Activated CD4-positive, alpha-beta T cell treated with anti-CD3 and anti-CD28 coated beads for 36 hours (primary cell): ENCODE results near the gene GPR108. TPM values are rescaled to one million over a fixed set of nuclear protein-coding genes. Genes with fewer than 3 reads are reported as not detected.

Experiments
- ATAC-seq: fragments of 200-7000 bp; cut with Tn5 transposase; one replicate; pipeline ENCODE4 v1.10.0; 2021; ENCODE audit warnings: mild to moderate bottlenecking, moderate library complexity
- CTCF ChIA-PET: fragments of 350-600 bp; sonication (Branson Sonifier 250); formaldehyde crosslinking; loops from one replicate; lab custom pipeline; 2021; ENCODE audit warnings: antibody characterized with exemption; lab: Charles Lee
- POLR2A ChIA-PET: fragments of 350-600 bp; sonication (Branson Sonifier 250); formaldehyde crosslinking; loops from one replicate; lab custom pipeline; 2021; ENCODE audit warnings: antibody characterized with exemption, inconsistent platforms; lab: Charles Lee
- DNase-seq: peaks from one replicate; pipeline ENCODE4 v3.0.0-alpha.2; 2020
- H3K27ac Mint-ChIP-seq: one replicate; pipeline ENCODE4 v1.8.0; 2021; ENCODE audit warnings: mixed read lengths
- H3K27me3 Mint-ChIP-seq: one replicate; pipeline ENCODE4 v1.8.0; 2021; ENCODE audit warnings: mixed read lengths
- H3K36me3 Mint-ChIP-seq: one replicate; pipeline ENCODE4 v1.8.0; 2021; ENCODE audit warnings: low read depth, mixed read lengths
- H3K4me1 Mint-ChIP-seq: one replicate; pipeline ENCODE4 v1.8.0; 2021; ENCODE audit warnings: mixed read lengths
- H3K4me3 Mint-ChIP-seq: one replicate; pipeline ENCODE4 v1.8.0; 2021; ENCODE audit warnings: mild to moderate bottlenecking, moderate library complexity, mixed read lengths
- H3K9me3 Mint-ChIP-seq: one replicate; pipeline ENCODE4 v1.8.0; 2021; ENCODE audit warnings: low read depth, mixed read lengths
- intact Hi-C, 2 experiments: fragments of 100-400 bp; cut with DNase I in 1 of 2; cut with micrococcal nuclease in 1 of 2; formaldehyde crosslinking; loops; one replicate each; pipeline versions ENCODE4 v1.14.2 to v1.15.1; 2022 to 2024; cut with DNase I, micrococcal nuclease
- total RNA-seq, 2 experiments: library from RNA; stranded (reverse); gene quantifications; one replicate each; pipeline ENCODE4 v1.2.3, GENCODE V29; 2021

GPR108 gene
- total RNA-seq, 2 experiments from 2014 or later = 58.8 to 59.9 TPM

GRCh38 chr19:6719992-6720368 is 17.4 kb downstream of the GPR108 start:
- Mint-ChIP-seq H3K4me1 (peaks cover 15% of the 10 kb centered on the region), H3K27me3 (peaks cover 8% of the 10 kb centered on the region), H3K4me3 (no peak overlapping the region), H3K36me3 (peaks cover 2% of the 10 kb centered on the region), H3K9me3 (peaks cover 3% of the 10 kb centered on the region), H3K27ac (no peak overlapping the region)
- ATAC-seq (no peak), DNase-seq (no peak)
- ChIA-PET CTCF (interaction anchor here (0.7 to 1.4 kb wide), 2 partner anchors 93 to 144 kb away, joined by 3 read pairs; no protein-coding TSS in a partner anchor), POLR2A (no interaction called here)
- intact Hi-C loops = loop anchor here (1.0 to 5.0 kb wide), 3 partner anchors 17 to 109 kb away; partner anchors contain the start of gene GPR108 (in 1 of the 2)

DNA sequence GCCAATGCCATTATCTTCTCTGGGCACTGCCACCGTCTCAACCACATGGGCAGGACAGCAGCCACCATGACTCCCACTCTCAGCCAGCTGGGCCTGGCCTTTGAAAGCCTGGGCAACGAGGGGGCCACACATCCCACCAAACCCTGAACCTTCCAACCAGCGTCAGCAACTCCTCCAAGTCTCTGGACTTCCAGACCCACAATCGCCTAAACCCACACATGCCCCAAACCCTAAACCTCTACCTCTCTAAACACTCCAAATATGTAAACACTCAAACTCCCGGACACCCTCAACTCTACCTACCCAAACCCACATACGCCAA is 17.9 kb downstream of the GPR108 start:
- H3K36me3 Mint-ChIP-seq = peaks cover 2% of the 10 kb centered on the region
- ATAC-seq = no peak
- H3K27me3 Mint-ChIP-seq = peaks cover 8% of the 10 kb centered on the region

DNA sequence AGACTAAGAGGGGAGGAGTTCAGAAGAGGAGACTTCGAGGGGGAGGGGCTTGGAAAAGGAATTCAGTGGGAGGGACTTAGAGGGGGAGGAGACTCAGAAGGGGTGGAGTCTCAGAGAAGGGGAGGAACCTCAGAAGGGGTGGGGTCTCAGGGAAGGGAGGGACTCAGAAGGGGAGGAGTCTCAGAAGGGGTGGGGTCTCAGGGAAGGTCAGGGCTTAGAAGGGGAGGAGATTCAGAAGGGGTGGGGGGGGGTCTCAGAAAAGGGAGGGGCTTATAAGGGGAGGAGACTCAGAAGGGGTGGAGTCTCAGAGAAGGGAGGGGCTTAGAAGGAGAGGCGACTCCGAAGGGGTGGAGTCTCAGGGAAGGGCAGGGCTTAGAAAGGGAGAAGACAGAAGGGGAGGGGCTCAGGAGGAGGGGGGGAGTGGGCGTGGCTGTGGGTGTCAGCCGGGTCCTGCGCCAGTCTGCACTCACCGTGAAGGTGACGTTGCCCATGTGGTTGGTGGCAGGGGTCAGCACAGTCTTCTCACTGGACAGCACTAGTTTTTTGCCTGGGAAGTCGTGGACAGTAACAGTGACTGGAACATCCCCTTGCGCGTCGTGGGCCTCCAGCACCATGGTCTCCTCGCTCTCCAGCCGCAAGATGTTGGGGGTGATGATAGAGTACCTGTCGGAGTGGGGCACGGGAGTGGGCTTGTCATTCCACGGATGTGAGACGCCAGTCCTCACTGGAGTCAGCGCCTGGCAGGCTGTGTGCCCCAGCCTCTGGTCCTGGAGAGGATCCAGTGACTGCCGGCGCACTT is 18.4 kb downstream of the GPR108 start:
- no peak overlapping the region for H3K27ac Mint-ChIP-seq
- ChIA-PET POLR2A (no interaction called here), CTCF (interaction anchor here (0.7 kb wide), 1 partner anchor 103 kb away, joined by 3 read pairs; no protein-coding TSS in a partner anchor)
- intact Hi-C loops = loop anchor here (1.0 to 5.0 kb wide), 6 partner anchors 18 to 110 kb away; partner anchors contain the start of genes GPR108 (in 2 of the 2) and SH2D3A (in 1 of the 2)
- H3K9me3 Mint-ChIP-seq = peaks cover 3% of the 10 kb centered on the region
- H3K4me3 Mint-ChIP-seq = no peak overlapping the region
- ATAC-seq (peak; percentile 82), DNase-seq (peak; percentile 59)
- peaks cover 8% of the 10 kb centered on the region for H3K27me3 Mint-ChIP-seq
- peaks cover 15% of the 10 kb centered on the region for H3K4me1 Mint-ChIP-seq
- H3K36me3 Mint-ChIP-seq = peaks cover 2% of the 10 kb centered on the region

More for the DNA sequence above, 17.9 kb downstream of the GPR108 start:
- ChIA-PET CTCF (no interaction called here), POLR2A (no interaction called here)
- H3K4me3 Mint-ChIP-seq = no peak overlapping the region
- intact Hi-C loops = loop anchor here (1.0 to 5.0 kb wide), 3 partner anchors 17 to 110 kb away; partner anchors contain the start of gene GPR108 (in 1 of the 2)
- peaks cover 3% of the 10 kb centered on the region for H3K9me3 Mint-ChIP-seq
- no peak overlapping the region for H3K27ac Mint-ChIP-seq
- DNase-seq = no peak
- peaks cover 15% of the 10 kb centered on the region for H3K4me1 Mint-ChIP-seq

DNA sequence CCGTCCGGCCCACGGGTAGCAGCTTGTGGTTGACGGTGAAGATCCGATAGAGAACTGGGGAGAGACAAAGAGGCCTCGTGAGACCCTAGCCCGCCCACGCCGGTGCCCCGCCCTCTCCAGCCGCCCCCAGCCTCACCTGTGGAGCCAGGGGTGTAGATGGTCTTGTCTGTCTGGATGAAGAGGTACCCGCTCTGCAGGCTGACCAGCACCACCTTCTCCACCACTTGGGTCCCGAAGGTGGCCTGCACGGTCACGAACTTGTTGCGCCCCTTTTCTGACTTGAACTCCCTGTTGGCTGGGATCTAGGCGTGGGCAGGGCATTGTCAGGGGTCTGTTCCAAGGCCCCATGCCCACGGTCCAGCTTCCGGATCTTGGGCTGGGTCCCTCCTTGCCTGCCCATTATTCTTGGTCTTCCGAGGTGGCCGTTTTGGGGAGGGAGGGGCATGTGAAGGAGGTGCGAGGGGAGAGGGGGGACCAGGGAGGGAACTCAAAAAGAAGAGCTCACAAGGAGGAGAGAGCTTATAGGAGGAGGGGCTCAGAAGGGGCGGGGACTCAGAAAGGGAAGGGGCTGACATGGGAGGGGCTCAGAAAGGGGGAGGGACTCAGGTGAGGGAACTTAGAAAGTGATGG is 19.2 kb downstream of the GPR108 start:
- intact Hi-C loops = loop anchor here (1.0 to 5.0 kb wide), 5 partner anchors 19 to 86 kb away; partner anchors contain the start of genes GPR108 (in 2 of the 2) and SH2D3A (in 1 of the 2)
- H3K27me3 Mint-ChIP-seq = peaks cover 8% of the 10 kb centered on the region
- DNase-seq (no peak), ATAC-seq (no peak)
- H3K4me3 Mint-ChIP-seq = no peak overlapping the region
- ChIA-PET POLR2A (interaction anchor here (0.5 kb wide), 1 partner anchor 353 kb away, joined by 4 read pairs; no protein-coding TSS in a partner anchor), CTCF (interaction anchor here (0.7 kb wide), 1 partner anchor 102 kb away, joined by 3 read pairs; no protein-coding TSS in a partner anchor)
- H3K36me3 Mint-ChIP-seq = peaks cover 2% of the 10 kb centered on the region
- H3K9me3 Mint-ChIP-seq = peaks cover 3% of the 10 kb centered on the region
- H3K27ac Mint-ChIP-seq = no peak overlapping the region
- H3K4me1 Mint-ChIP-seq = peaks cover 11% of the 10 kb centered on the region

- intact Hi-C loops = loop anchor here in 1 of 2 experiments (5.0 kb wide), 1 partner anchor 85 kb away; no protein-coding TSS in a partner anchor
- H3K27ac Mint-ChIP-seq = no peak overlapping the region
- CTCF ChIA-PET = no interaction called here
- no peak for DNase-seq
- no peak overlapping the region for H3K4me3 Mint-ChIP-seq
- ATAC-seq = no peak
- POLR2A ChIA-PET = no interaction called here
- peaks cover 7% of the 10 kb centered on the region for H3K4me1 Mint-ChIP-seq
- H3K9me3 Mint-ChIP-seq = peaks cover 3% of the 10 kb centered on the region
- H3K36me3 Mint-ChIP-seq = peaks cover 2% of the 10 kb centered on the region
- H3K27me3 Mint-ChIP-seq = peaks cover 8% of the 10 kb centered on the region
Observed at GRCh38 chr19:6717441-6717971, 19.9 kb downstream of the GPR108 start.

DNA sequence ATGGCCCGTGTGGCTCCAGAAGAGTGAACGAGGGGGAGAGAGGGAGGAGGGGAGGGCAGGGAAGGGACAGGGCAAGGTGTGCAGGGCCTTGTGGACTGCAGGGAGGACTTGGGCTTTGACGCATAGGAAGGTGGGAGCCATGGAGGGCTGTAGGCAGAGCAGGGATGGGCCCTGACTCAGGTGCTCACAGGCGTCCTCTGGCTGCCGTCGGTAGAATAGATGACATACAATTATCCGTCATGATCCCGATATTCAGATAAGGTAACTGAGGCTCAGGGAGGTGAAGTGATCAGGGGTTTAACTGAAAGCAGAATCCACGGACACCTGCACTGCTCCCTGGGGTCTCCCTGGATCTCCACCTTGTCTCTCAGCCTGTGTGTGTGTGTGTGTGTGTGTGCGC is 20.3 kb downstream of the GPR108 start:
- Mint-ChIP-seq H3K4me3 (no peak overlapping the region), H3K27ac (no peak overlapping the region), H3K27me3 (peaks cover 8% of the 10 kb centered on the region), H3K4me1 (peaks cover 7% of the 10 kb centered on the region), H3K36me3 (peaks cover 2% of the 10 kb centered on the region), H3K9me3 (peaks cover 3% of the 10 kb centered on the region)
- DNase-seq (peak; percentile 42), ATAC-seq (no peak)
- intact Hi-C loops = loop anchor here in 1 of 2 experiments (5.0 kb wide), 1 partner anchor 85 kb away; no protein-coding TSS in a partner anchor
- POLR2A ChIA-PET = no interaction called here
- CTCF ChIA-PET = no interaction called here

DNA sequence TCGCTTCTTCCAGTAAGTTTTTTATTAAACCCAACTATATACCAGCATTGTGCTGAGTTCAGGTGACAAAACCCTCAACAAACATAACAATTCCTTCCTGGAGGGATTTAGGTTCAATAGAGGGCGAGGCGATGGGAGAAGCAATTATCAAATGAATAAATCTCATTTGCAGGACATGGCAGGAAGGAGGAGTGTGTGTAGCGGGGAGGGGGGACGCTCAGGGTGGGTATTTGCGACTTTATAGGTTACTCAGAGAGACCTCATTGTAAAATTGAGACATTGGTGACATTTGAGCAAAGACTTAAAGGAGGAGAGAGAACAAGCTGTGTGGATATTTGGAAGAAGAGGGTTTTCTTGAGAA is 20.8 kb downstream of the GPR108 start:
- Mint-ChIP-seq H3K27me3 (peaks cover 9% of the 10 kb centered on the region), H3K27ac (no peak overlapping the region), H3K36me3 (peaks cover 2% of the 10 kb centered on the region), H3K4me1 (peaks cover 7% of the 10 kb centered on the region), H3K4me3 (no peak overlapping the region), H3K9me3 (peaks cover 3% of the 10 kb centered on the region)
- CTCF ChIA-PET = interaction anchor here (1.6 kb wide), 1 partner anchor 10 kb away, joined by 3 read pairs; no protein-coding TSS in a partner anchor
- ATAC-seq (no peak), DNase-seq (no peak)
- POLR2A ChIA-PET = no interaction called here
- intact Hi-C loops = loop anchor here in 1 of 2 experiments (5.0 kb wide), 1 partner anchor 84 kb away; no protein-coding TSS in a partner anchor

GRCh38 chr19:6714749-6715555 is 22.4 kb downstream of the GPR108 start:
- Mint-ChIP-seq H3K4me3 (no peak overlapping the region), H3K4me1 (peaks cover 15% of the 10 kb centered on the region), H3K9me3 (peaks cover 3% of the 10 kb centered on the region), H3K36me3 (peaks cover 2% of the 10 kb centered on the region), H3K27ac (no peak overlapping the region), H3K27me3 (peaks cover 26% of the 10 kb centered on the region)
- DNase-seq = no peak
- ChIA-PET CTCF (interaction anchor here (0.6 to 1.6 kb wide), 3 partner anchors 11 to 121 kb away, joined by 3 to 4 read pairs (median 3); no protein-coding TSS in a partner anchor), POLR2A (interaction anchor here (0.6 kb wide), 1 partner anchor 174 kb away, joined by 7 read pairs; no protein-coding TSS in a partner anchor)
- no peak for ATAC-seq
- intact Hi-C loops = loop anchor here in 1 of 2 experiments (5.0 kb wide), 1 partner anchor 83 kb away; no protein-coding TSS in a partner anchor

- H3K4me3 Mint-ChIP-seq = no peak overlapping the region
- peaks cover 16% of the 10 kb centered on the region for H3K4me1 Mint-ChIP-seq
- peaks cover 30% of the 10 kb centered on the region for H3K27me3 Mint-ChIP-seq
- H3K9me3 Mint-ChIP-seq = peaks cover 3% of the 10 kb centered on the region
- H3K27ac Mint-ChIP-seq = no peak overlapping the region
- CTCF ChIA-PET = no interaction called here
- ATAC-seq = no peak
- peaks cover 2% of the 10 kb centered on the region for H3K36me3 Mint-ChIP-seq
- POLR2A ChIA-PET = no interaction called here
- intact Hi-C loops = no loop called here
- DNase-seq = no peak
Observed at GRCh38 chr19:6713773-6714692, 23.3 kb downstream of the GPR108 start.
